ENCODE data around the gene SOX13.

SOX13 gene

GRCh38 chr1:204076891-204077290, 4.0 kb downstream of the SOX13 start:
- Histone ChIP-seq H3K27ac (ENCODE audit: low read depth, low read length) (no peak overlapping the region), H3K4me2 (ENCODE audit: low read length) (no peak overlapping the region), H3K36me3 (ENCODE audit: control insufficient read depth, low read length) (no peaks in the 10 kb centered on the region), H3K9me3 (ENCODE audit: control insufficient read depth, insufficient read depth, low read length) (no peaks in the 10 kb centered on the region), H3K4me3 (ENCODE audit: low read length) (no peak overlapping the region), H3K4me1 (ENCODE audit: control insufficient read depth, low read length) (no peaks in the 10 kb centered on the region), H3F3A (ENCODE audit: control insufficient read depth, insufficient read depth) (no peaks in the 10 kb centered on the region), H3K27me3 (ENCODE audit: control insufficient read depth, low read length) (no peaks in the 10 kb centered on the region), H4K20me1 (ENCODE audit: control insufficient read depth, insufficient read depth, low read depth, low read length) (no peaks in the 10 kb centered on the region), H3K79me2 (ENCODE audit: control insufficient read depth, low read length) (no peaks in the 10 kb centered on the region), H3K9me2 (replicated peaks; ENCODE audit: control insufficient read depth, low read length) (no peaks in the 10 kb centered on the region)
- TF ChIP-seq CTCF (IDR thresholded peaks at IDR 0.05; ENCODE audit: low read depth, low read length, poor library complexity, severe bottlenecking) (no peak), EZH2phosphoT487 (IDR thresholded peaks at IDR 0.05; ENCODE audit: borderline replicate concordance, low read length) (no peak)

- H3K9me3 ChIP-seq (ENCODE audit: control insufficient read depth, insufficient read depth, low read length): no peaks in the 10 kb centered on the region
- H3F3A ChIP-seq (ENCODE audit: control insufficient read depth, insufficient read depth): no peaks in the 10 kb centered on the region
- no peak for TF ChIP-seq EZH2phosphoT487 (IDR thresholded peaks at IDR 0.05; ENCODE audit: borderline replicate concordance, low read length)
- no peak for TF ChIP-seq CTCF (IDR thresholded peaks at IDR 0.05; ENCODE audit: low read depth, low read length, poor library complexity, severe bottlenecking)
- H3K4me1 ChIP-seq (ENCODE audit: control insufficient read depth, low read length): no peaks in the 10 kb centered on the region
- no peaks in the 10 kb centered on the region for H3K27me3 ChIP-seq (ENCODE audit: control insufficient read depth, low read length)
- no peaks in the 10 kb centered on the region for H3K79me2 ChIP-seq (ENCODE audit: control insufficient read depth, low read length)
- no peak overlapping the region for H3K27ac ChIP-seq (ENCODE audit: low read depth, low read length)
- no peaks in the 10 kb centered on the region for H3K36me3 ChIP-seq (ENCODE audit: control insufficient read depth, low read length)
- no peaks in the 10 kb centered on the region for H3K9me2 ChIP-seq (replicated peaks; ENCODE audit: control insufficient read depth, low read length)
- no peak overlapping the region for H3K4me3 ChIP-seq (ENCODE audit: low read length)
- H4K20me1 ChIP-seq (ENCODE audit: control insufficient read depth, insufficient read depth, low read depth, low read length): no peaks in the 10 kb centered on the region
- no peak overlapping the region for H3K4me2 ChIP-seq (ENCODE audit: low read length)
Measured at GRCh38 chr1:204077979-204078696, 5.2 kb downstream of the SOX13 start.

- Histone ChIP-seq H3K4me3 (ENCODE audit: low read length) (no peak overlapping the region), H3K79me2 (ENCODE audit: control insufficient read depth, low read length) (no peaks in the 10 kb centered on the region), H3K36me3 (ENCODE audit: control insufficient read depth, low read length) (no peaks in the 10 kb centered on the region), H3K4me2 (ENCODE audit: low read length) (no peak overlapping the region), H4K20me1 (ENCODE audit: control insufficient read depth, insufficient read depth, low read depth, low read length) (no peaks in the 10 kb centered on the region), H3K9me3 (ENCODE audit: control insufficient read depth, insufficient read depth, low read length) (no peaks in the 10 kb centered on the region), H3K27ac (ENCODE audit: low read depth, low read length) (no peak overlapping the region), H3F3A (ENCODE audit: control insufficient read depth, insufficient read depth) (no peaks in the 10 kb centered on the region), H3K27me3 (ENCODE audit: control insufficient read depth, low read length) (no peaks in the 10 kb centered on the region), H3K4me1 (ENCODE audit: control insufficient read depth, low read length) (no peaks in the 10 kb centered on the region), H3K9me2 (replicated peaks; ENCODE audit: control insufficient read depth, low read length) (no peaks in the 10 kb centered on the region)
- no peak for TF ChIP-seq EZH2phosphoT487 (IDR thresholded peaks at IDR 0.05; ENCODE audit: borderline replicate concordance, low read length)
- TF ChIP-seq CTCF (IDR thresholded peaks at IDR 0.05; ENCODE audit: low read depth, low read length, poor library complexity, severe bottlenecking): no peak
Measured at GRCh38 chr1:204079608-204079999, 6.7 kb downstream of the SOX13 start.

All from DOHH2 (cell line).